ENCODE measurements around the gene COL25A1.

- TF ChIP-seq CTCF (IDR thresholded peaks at IDR 0.05) = no peak
- no peak for TF ChIP-seq POLR2A (IDR thresholded peaks at IDR 0.05)
- no peak for TF ChIP-seq POLR2AphosphoS5 (IDR thresholded peaks at IDR 0.05)
These were observed 463.1 kb downstream of the COL25A1 start for GRCh38 chr4:108839333-108839732.

Data from upper lobe of left lung (tissue), 4 donors.